K562 (cell line): ENCODE measurements around the gene ZFYVE27.

Experiments
- AFF4 ChIP-seq: sonication (generic); formaldehyde crosslinking; IDR thresholded peaks from 2 replicates; pipeline ENCODE4 v1.8.0; 2023; ENCODE audit warnings: mild to moderate bottlenecking, missing genetic modification reagents
- CC2D1A ChIP-seq: fragments of 450-650 bp; IDR thresholded peaks from 2 replicates; pipeline ENCODE4 v1.6.1; 2017; ENCODE audit warnings: mild to moderate bottlenecking
- CTCF ChIP-seq, 3 experiments: IDR thresholded peaks in 2 of 3; conservative IDR thresholded peaks in 1 of 3; 2 replicates each; pipeline ENCODE4 v1.5.1; 2011 to 2012; ENCODE audit warnings: low read length in 3 of 3, mild to moderate bottlenecking in 3 of 3, control low read depth in 2 of 3, improper control_type of control experiment in 1 of 3, inconsistent platforms in 1 of 3, low read depth in 1 of 3, mixed read lengths in 1 of 3, moderate library complexity in 1 of 3; ENCODE audit not compliant: insufficient read depth in 2 of 3
- EP300 ChIP-seq: IDR thresholded peaks from 2 replicates; pipeline ENCODE4 v1.6.1; 2012; ENCODE audit warnings: low read length, improper control_type of control experiment
- NRF1 ChIP-seq, 2 experiments: fragments of 450-650 bp; IDR thresholded peaks in 1 of 2; conservative IDR thresholded peaks in 1 of 2; 2 replicates each; pipeline ENCODE4 v1.6.1; 2014; ENCODE audit warnings: mild to moderate bottlenecking in 2 of 2
- PHF21A ChIP-seq: fragments of 450-650 bp; IDR thresholded peaks from 2 replicates; pipeline ENCODE4 v1.6.1; 2017; ENCODE audit warnings: low read depth, borderline replicate concordance
- RFX5 ChIP-seq: IDR thresholded peaks from 2 replicates; pipeline ENCODE4 v1.6.1; 2011; ENCODE audit warnings: low read depth, mild to moderate bottlenecking, improper control_type of control experiment, low read length
- SMARCC2 ChIP-seq: fragments of 450-650 bp; IDR thresholded peaks from 2 replicates; pipeline ENCODE4 v1.6.1; 2017; ENCODE audit warnings: antibody characterized with exemption, moderate library complexity, mild to moderate bottlenecking, low read depth
- SP1 ChIP-seq: sonication (generic); formaldehyde crosslinking; IDR thresholded peaks from 2 replicates; pipeline ENCODE4 v1.8.1; 2022; ENCODE audit warnings: mild to moderate bottlenecking, missing genetic modification reagents
- TEAD2 ChIP-seq: fragments of 450-650 bp; IDR thresholded peaks from 2 replicates; pipeline ENCODE4 v1.6.1; 2016; ENCODE audit warnings: missing genetic modification characterization, control low read depth, missing compliant biosample characterization
- U2AF2 ChIP-seq: fragments of 200-400 bp; formaldehyde crosslinking; optimal IDR thresholded peaks from 2 replicates; pipeline ENCODE3; 2017; ENCODE audit warnings: low read depth, mild to moderate bottlenecking, low read length
- ZNF232 ChIP-seq: sonication (generic); formaldehyde crosslinking; IDR thresholded peaks from 2 replicates; pipeline ENCODE4 v1.8.0; 2022; ENCODE audit warnings: mild to moderate bottlenecking, missing genetic modification reagents
- TF ChIP-seq, protein P1 (sequence below): sonication (generic); formaldehyde crosslinking; IDR thresholded peaks from 2 replicates; pipeline ENCODE4 v1.5.0; 2020; ENCODE audit warnings: missing genetic modification reagents

DNA sequence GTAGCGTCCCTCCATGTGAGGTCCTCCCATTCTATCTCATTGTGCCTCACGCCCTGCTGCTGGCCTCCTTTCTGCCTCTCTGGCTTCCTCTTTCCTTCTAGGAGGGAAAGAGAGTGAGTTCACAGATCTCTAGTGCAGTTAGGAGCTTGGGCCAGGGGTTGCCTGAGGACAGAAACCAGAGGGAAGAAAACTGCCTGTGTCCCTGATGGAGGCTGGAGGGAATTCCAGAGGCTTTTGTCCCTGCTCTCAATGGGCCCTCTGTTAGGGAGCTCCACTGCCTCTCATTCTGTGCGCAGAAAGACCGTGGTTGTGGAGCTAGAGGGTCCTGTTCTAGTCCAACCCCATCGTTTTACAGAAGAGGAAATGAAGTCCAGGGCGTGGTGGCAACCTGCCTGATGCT lies 18.8 kb upstream of the ZFYVE27 start:
- TF ChIP-seq SP1 (CRISPR knock-in tag) (no peak), CTCF (IDR thresholded peaks at IDR 0.05 in 2 of 3, conservative IDR thresholded peaks at IDR 0.05 in 1 of 3; ENCODE audit: insufficient read depth in 2 of 3, low read depth in 1 of 3, low read length in 3 of 3) (no peak), SMARCC2 (no peak), EP300 (no peak), RFX5 (no peak), CC2D1A (no peak), AFF4 (no peak), U2AF2 (no peak), TEAD2 (tag) (no peak), NRF1 (conservative IDR thresholded peaks at IDR 0.05 in 1 of 2, IDR thresholded peaks at IDR 0.05 in 1 of 2) (no peak), PHF21A (no peak), ZNF232 (CRISPR knock-in tag) (no peak)
- TF ChIP-seq, protein P1, sequence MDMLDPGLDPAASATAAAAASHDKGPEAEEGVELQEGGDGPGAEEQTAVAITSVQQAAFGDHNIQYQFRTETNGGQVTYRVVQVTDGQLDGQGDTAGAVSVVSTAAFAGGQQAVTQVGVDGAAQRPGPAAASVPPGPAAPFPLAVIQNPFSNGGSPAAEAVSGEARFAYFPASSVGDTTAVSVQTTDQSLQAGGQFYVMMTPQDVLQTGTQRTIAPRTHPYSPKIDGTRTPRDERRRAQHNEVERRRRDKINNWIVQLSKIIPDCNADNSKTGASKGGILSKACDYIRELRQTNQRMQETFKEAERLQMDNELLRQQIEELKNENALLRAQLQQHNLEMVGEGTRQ, result no peak
